C4-2B (cell line): Measurements from ENCODE around the gene PSMD12.
"Not testable (repeated sequence)": the region's sequence is repeated elsewhere in the genome, so short reads cannot be mapped to it uniquely, and the experiment has no call there.

Experiments used
- H3K27ac ChIP-seq: fragments of 450-650 bp; 2 replicates; pipeline ENCODE4 v1.5.1; 2017
- CTCF ChIP-seq: fragments of 450-650 bp; conservative IDR thresholded peaks from 2 replicates; pipeline ENCODE4 v1.5.1; 2017; ENCODE audit warnings: mild to moderate bottlenecking
- ZFX ChIP-seq: fragments of 450-650 bp; IDR thresholded peaks from 2 replicates; pipeline ENCODE4 v1.6.1; 2017

PSMD12 gene

GRCh38 chr17:67411397-67411796 is 45.0 kb upstream of the PSMD12 start:
- TF ChIP-seq ZFX (no peak), CTCF (no peak)
- H3K27ac ChIP-seq, result no peak overlapping the region; the same call in 1 of the 2 replicates

GRCh38 chr17:67408455-67408830 is 42.1 kb upstream of the PSMD12 start:
- H3K27ac ChIP-seq, result not testable (repeated sequence)

GRCh38 chr17:67403483-67403882 is 37.1 kb upstream of the PSMD12 start:
- no peak overlapping the region for H3K27ac ChIP-seq
- TF ChIP-seq ZFX (no peak), CTCF (no peak)

GRCh38 chr17:67403065-67403464 is 36.7 kb upstream of the PSMD12 start:
- H3K27ac ChIP-seq, result no peak overlapping the region

GRCh38 chr17:67401598-67402504 is 35.5 kb upstream of the PSMD12 start:
- H3K27ac ChIP-seq, result no peak overlapping the region
- TF ChIP-seq CTCF, result no peak
- TF ChIP-seq ZFX, result no peak

More at GRCh38 chr17:67403065-67403464, 36.7 kb upstream of the PSMD12 start:
- TF ChIP-seq CTCF, result no peak
- TF ChIP-seq ZFX, result no peak

GRCh38 chr17:67401106-67401505 is 34.7 kb upstream of the PSMD12 start:
- TF ChIP-seq CTCF (no peak), ZFX (no peak)
- no peak overlapping the region for H3K27ac ChIP-seq

- no peak overlapping the region for H3K27ac ChIP-seq
- TF ChIP-seq ZFX (no peak), CTCF (no peak)
Observed at GRCh38 chr17:67400193-67400592, 33.8 kb upstream of the PSMD12 start.

- H3K27ac ChIP-seq, result no peak overlapping the region
- TF ChIP-seq CTCF (no peak), ZFX (no peak)
Observed at GRCh38 chr17:67399676-67400075, 33.3 kb upstream of the PSMD12 start.
